Natural killer cell treated with Interleukin-12 subunit alpha and Interleukin-12 subunit beta and Interleukin-15 and Interleukin-18, amount 100 ng/mL, for 72 hours (primary cell): ENCODE results near the gene ERGIC3. TPM values are rescaled to one million over a fixed set of nuclear protein-coding genes. Genes with fewer than 3 reads are reported as not detected.

Experiments used
- ATAC-seq, 2 donors: fragments of 150-1000 bp; cut with Tn5 transposase in 1 of 2; sonication (Bioruptor Pico), chemical (Tn5 transposase) in 1 of 2; 2 replicates each; pipeline ENCODE4 v1.10.0; 2021
- DNase-seq: peaks from one replicate; pipeline ENCODE4 v3.0.0; 2022; ENCODE audit warnings: low spot score
- H3K27ac Mint-ChIP-seq, 2 donors: 1 replicate in 1 of 2; 2 replicates in 1 of 2; pipeline ENCODE4 v1.8.0; 2022; ENCODE audit warnings: mixed read lengths in 2 of 2, mild to moderate bottlenecking in 1 of 2, moderate library complexity in 1 of 2
- H3K27me3 Mint-ChIP-seq, 2 donors: 1 replicate in 1 of 2; 2 replicates in 1 of 2; pipeline ENCODE4 v1.8.0; 2022; ENCODE audit warnings: mixed read lengths in 2 of 2
- H3K36me3 Mint-ChIP-seq: one replicate; pipeline ENCODE4 v1.8.0; 2022; ENCODE audit warnings: mixed read lengths
- H3K4me1 Mint-ChIP-seq, 2 donors: 1 replicate in 1 of 2; 2 replicates in 1 of 2; pipeline ENCODE4 v1.8.0; 2022; ENCODE audit warnings: low read depth in 2 of 2, mixed read lengths in 2 of 2, mild to moderate bottlenecking in 1 of 2
- H3K4me3 Mint-ChIP-seq: one replicate; pipeline ENCODE4 v1.8.0; 2022; ENCODE audit warnings: mixed read lengths
- H3K9me3 Mint-ChIP-seq: 2 replicates; pipeline ENCODE4 v1.8.0; 2022; ENCODE audit warnings: mixed read lengths
- total RNA-seq, 2 donors: library from RNA; stranded (reverse); gene quantifications; one replicate each; pipeline ENCODE4 v1.2.3, GENCODE V29; 2022

The ERGIC3 gene
- total RNA-seq = 100 to 1,000 TPM; 129 to 164 TPM

- no peaks in the 10 kb centered on the region for H3K9me3 Mint-ChIP-seq
- DNase-seq = peak; percentile 98
- peak within 1 kb of the TSS; percentile 78 for H3K4me3 Mint-ChIP-seq
- H3K36me3 Mint-ChIP-seq = no peaks in the 10 kb centered on the region
- H3K4me1 Mint-ChIP-seq = peaks cover 11 to 17% of the 10 kb centered on the region in 2 donors
- H3K27me3 Mint-ChIP-seq = no peaks in the 10 kb centered on the region
- peak within 1 kb of the TSS; percentile 65 to 83 for H3K27ac Mint-ChIP-seq
- ATAC-seq = peak; percentile 99
Observed at GRCh38 chr20:35541783-35542662, at the start of gene ERGIC3. Gene ERGIC3, plus strand, starts transcription at chr20:35542078. Its CDS starts 20 bp downstream, at chr20:35542098.

GRCh38 chr20:35492352-35492751 lies 49.5 kb upstream of the ERGIC3 start:
- Mint-ChIP-seq H3K4me3 (peak overlapping the region; percentile 97), H3K27ac (peak overlapping the region; percentile 97 to 100), H3K4me1 (peaks cover 56 to 64% of the 10 kb centered on the region in 2 donors), H3K36me3 (peaks cover 38% of the 10 kb centered on the region), H3K9me3 (no peaks in the 10 kb centered on the region), H3K27me3 (no peaks in the 10 kb centered on the region)
- ATAC-seq (no peak), DNase-seq (no peak)

- Mint-ChIP-seq H3K27me3 (no peaks in the 10 kb centered on the region), H3K4me3 (no peak overlapping the region), H3K36me3 (peaks cover 49% of the 10 kb centered on the region), H3K9me3 (no peaks in the 10 kb centered on the region), H3K27ac (no peak overlapping the region), H3K4me1 (peaks cover 34 to 38% of the 10 kb centered on the region in 2 donors)
- DNase-seq (no peak), ATAC-seq (no peak)
Observed at GRCh38 chr20:35496481-35496880, 45.4 kb upstream of the ERGIC3 start.

GRCh38 chr20:35497320-35497719 lies 44.6 kb upstream of the ERGIC3 start:
- Mint-ChIP-seq H3K9me3 (no peaks in the 10 kb centered on the region), H3K4me1 (peaks cover 28 to 36% of the 10 kb centered on the region in 2 donors), H3K4me3 (no peak overlapping the region), H3K27me3 (no peaks in the 10 kb centered on the region), H3K27ac (no peak overlapping the region), H3K36me3 (peaks cover 50% of the 10 kb centered on the region)
- ATAC-seq = no peak
- no peak for DNase-seq

GRCh38 chr20:35497780-35498189 lies 44.1 kb upstream of the ERGIC3 start:
- Mint-ChIP-seq H3K27me3 (no peaks in the 10 kb centered on the region), H3K36me3 (peaks cover 52% of the 10 kb centered on the region), H3K4me1 (peaks cover 28 to 36% of the 10 kb centered on the region in 2 donors), H3K27ac (no peak overlapping the region), H3K9me3 (no peaks in the 10 kb centered on the region), H3K4me3 (no peak overlapping the region)
- DNase-seq (no peak), ATAC-seq (no peak)

GRCh38 chr20:35499271-35499670 lies 42.6 kb upstream of the ERGIC3 start:
- no peak for ATAC-seq
- no peak for DNase-seq
- H3K36me3 Mint-ChIP-seq = peaks cover 50% of the 10 kb centered on the region
- H3K9me3 Mint-ChIP-seq = no peaks in the 10 kb centered on the region
- peaks cover 33 to 41% of the 10 kb centered on the region in 2 donors for H3K4me1 Mint-ChIP-seq
- H3K4me3 Mint-ChIP-seq = no peak overlapping the region
- no peaks in the 10 kb centered on the region for H3K27me3 Mint-ChIP-seq
- H3K27ac Mint-ChIP-seq = peak overlapping the region; percentile 1 to 8

- Mint-ChIP-seq H3K9me3 (no peaks in the 10 kb centered on the region), H3K4me1 (peaks cover 42 to 54% of the 10 kb centered on the region in 2 donors), H3K27ac (peak overlapping the region in 1 of 2 donors; percentile 80), H3K27me3 (no peaks in the 10 kb centered on the region), H3K4me3 (no peak overlapping the region), H3K36me3 (peaks cover 45% of the 10 kb centered on the region)
- ATAC-seq (no peak), DNase-seq (no peak)
Observed at GRCh38 chr20:35502352-35502751, 39.5 kb upstream of the ERGIC3 start.

GRCh38 chr20:35503281-35503680 lies 38.6 kb upstream of the ERGIC3 start:
- no peaks in the 10 kb centered on the region for H3K9me3 Mint-ChIP-seq
- H3K36me3 Mint-ChIP-seq = peaks cover 45% of the 10 kb centered on the region
- no peaks in the 10 kb centered on the region for H3K27me3 Mint-ChIP-seq
- peaks cover 45 to 56% of the 10 kb centered on the region in 2 donors for H3K4me1 Mint-ChIP-seq
- no peak overlapping the region for H3K4me3 Mint-ChIP-seq
- DNase-seq (no peak), ATAC-seq (no peak)
- peak overlapping the region; percentile 39 to 80 for H3K27ac Mint-ChIP-seq

- no peaks in the 10 kb centered on the region for H3K27me3 Mint-ChIP-seq
- no peaks in the 10 kb centered on the region for H3K9me3 Mint-ChIP-seq
- ATAC-seq = no peak
- peaks cover 45% of the 10 kb centered on the region for H3K36me3 Mint-ChIP-seq
- H3K27ac Mint-ChIP-seq = peak overlapping the region; percentile 67 to 80
- no peak overlapping the region for H3K4me3 Mint-ChIP-seq
- DNase-seq = no peak
- H3K4me1 Mint-ChIP-seq = peaks cover 45 to 56% of the 10 kb centered on the region in 2 donors
Observed at GRCh38 chr20:35503841-35504561, 37.9 kb upstream of the ERGIC3 start.

GRCh38 chr20:35504751-35505150 lies 37.1 kb upstream of the ERGIC3 start:
- H3K4me1 Mint-ChIP-seq = peaks cover 45 to 50% of the 10 kb centered on the region in 2 donors
- peak overlapping the region; percentile 67 to 80 for H3K27ac Mint-ChIP-seq
- H3K27me3 Mint-ChIP-seq = no peaks in the 10 kb centered on the region
- DNase-seq (no peak), ATAC-seq (no peak)
- H3K36me3 Mint-ChIP-seq = peaks cover 38% of the 10 kb centered on the region
- no peaks in the 10 kb centered on the region for H3K9me3 Mint-ChIP-seq
- no peak overlapping the region for H3K4me3 Mint-ChIP-seq

GRCh38 chr20:35506179-35506578 lies 35.7 kb upstream of the ERGIC3 start:
- Mint-ChIP-seq H3K36me3 (peaks cover 28% of the 10 kb centered on the region), H3K9me3 (no peaks in the 10 kb centered on the region), H3K4me1 (peaks cover 45 to 48% of the 10 kb centered on the region in 2 donors), H3K27ac (peak overlapping the region; percentile 67 to 80), H3K27me3 (no peaks in the 10 kb centered on the region), H3K4me3 (peak overlapping the region; percentile 23)
- DNase-seq (no peak), ATAC-seq (no peak)

- Mint-ChIP-seq H3K4me1 (peaks cover 45 to 46% of the 10 kb centered on the region in 2 donors), H3K36me3 (peaks cover 25% of the 10 kb centered on the region), H3K27me3 (no peaks in the 10 kb centered on the region), H3K27ac (peak overlapping the region; percentile 11 to 80), H3K4me3 (no peak overlapping the region), H3K9me3 (no peaks in the 10 kb centered on the region)
- DNase-seq (no peak), ATAC-seq (peak in 1 of 2 donors; percentile 43)
Observed at GRCh38 chr20:35506872-35507638, 34.8 kb upstream of the ERGIC3 start.

GRCh38 chr20:35508493-35509218 lies 33.2 kb upstream of the ERGIC3 start:
- Mint-ChIP-seq H3K36me3 (peaks cover 10% of the 10 kb centered on the region), H3K27ac (no peak overlapping the region), H3K4me3 (no peak overlapping the region), H3K9me3 (no peaks in the 10 kb centered on the region), H3K27me3 (no peaks in the 10 kb centered on the region), H3K4me1 (peaks cover 30% of the 10 kb centered on the region in 2 donors)
- no peak for DNase-seq
- no peak for ATAC-seq
